Fibroblast of skin of scalp (primary cell): ENCODE measurements around the gene CARD11.

Experiments used
- DNase-seq: peaks from one replicate; pipeline ENCODE4 v3.0.0-alpha.2; 2013

CARD11 gene

GRCh38 chr7:3019801-3020200 lies 23.9 kb downstream of the CARD11 start:
- no peak for DNase-seq

GRCh38 chr7:3013975-3014792 lies 29.5 kb downstream of the CARD11 start:
- no peak for DNase-seq

- no peak for DNase-seq
These were observed 32.3 kb downstream of the CARD11 start for GRCh38 chr7:3011211-3011852.

GRCh38 chr7:3010161-3010560 lies 33.5 kb downstream of the CARD11 start:
- DNase-seq: no peak

GRCh38 chr7:3009086-3009485 lies 34.6 kb downstream of the CARD11 start:
- no peak for DNase-seq

- no peak for DNase-seq
These were observed 35.3 kb downstream of the CARD11 start for GRCh38 chr7:3008386-3008785.

GRCh38 chr7:3007696-3008095 lies 36.0 kb downstream of the CARD11 start:
- no peak for DNase-seq

- no peak for DNase-seq
These were observed 38.4 kb downstream of the CARD11 start for GRCh38 chr7:3005257-3005656.

GRCh38 chr7:3003936-3004335 lies 39.7 kb downstream of the CARD11 start:
- DNase-seq: no peak

- no peak for DNase-seq
These were observed 41.0 kb downstream of the CARD11 start for GRCh38 chr7:3002631-3003030.

- no peak for DNase-seq
These were observed 43.1 kb downstream of the CARD11 start for GRCh38 chr7:3000566-3000965.

GRCh38 chr7:2999078-2999500 lies 44.6 kb downstream of the CARD11 start:
- DNase-seq: no peak

- DNase-seq: no peak
These were observed 46.7 kb downstream of the CARD11 start for GRCh38 chr7:2997014-2997413.

- DNase-seq: no peak
These were observed 47.5 kb downstream of the CARD11 start for GRCh38 chr7:2996141-2996540.

GRCh38 chr7:2993868-2994267 lies 49.8 kb downstream of the CARD11 start:
- no peak for DNase-seq

- DNase-seq: no peak
These were observed 50.3 kb downstream of the CARD11 start for GRCh38 chr7:2993396-2993795.

GRCh38 chr7:2990949-2991470 lies 52.7 kb downstream of the CARD11 start:
- no peak for DNase-seq

- DNase-seq: no peak
These were observed 57.1 kb downstream of the CARD11 start for GRCh38 chr7:2986561-2986960.

- no peak for DNase-seq
These were observed 57.8 kb downstream of the CARD11 start for GRCh38 chr7:2985866-2986265.

GRCh38 chr7:2984091-2984490 lies 59.6 kb downstream of the CARD11 start:
- DNase-seq: no peak

- DNase-seq: no peak
These were observed 60.1 kb downstream of the CARD11 start for GRCh38 chr7:2983586-2983985.

- DNase-seq: no peak
These were observed 60.8 kb downstream of the CARD11 start for GRCh38 chr7:2982831-2983230.

GRCh38 chr7:2982401-2982800 lies 61.3 kb downstream of the CARD11 start:
- DNase-seq: no peak

GRCh38 chr7:2981103-2981480 lies 62.6 kb downstream of the CARD11 start:
- no peak for DNase-seq
